ENCODE results near the gene FGF14. TPM values are rescaled to one million over a fixed set of nuclear protein-coding genes. Genes with fewer than 3 reads are reported as not detected.

Gene FGF14
- total and polyA plus RNA-seq, 2 donors = 0.20 to 4.5 TPM

GRCh38 chr13:102392481-102393209, 9.2 kb downstream of the FGF14 start:
- Histone ChIP-seq H3K27ac (ENCODE audit: low read depth) (no peak overlapping the region), H3K36me3 (ENCODE audit: insufficient read depth) (no peaks in the 10 kb centered on the region), H3K4me1 (ENCODE audit: insufficient read depth) (no peaks in the 10 kb centered on the region), H3K4me3 (ENCODE audit: low read depth, low read length) (no peak overlapping the region)
- WGBS = 74% methylated on average over 7 of the region's 7 CpGs
- no peak for DNase-seq (ENCODE audit: extremely low spot score)

GRCh38 chr13:102386461-102386860, 15.4 kb downstream of the FGF14 start:
- no peak for DNase-seq (ENCODE audit: extremely low spot score)
- H3K4me3 ChIP-seq (ENCODE audit: low read depth, low read length) = no peak overlapping the region
- 50% methylated on average over 5 of the region's 5 CpGs for WGBS
- no peaks in the 10 kb centered on the region for H3K4me1 ChIP-seq (ENCODE audit: insufficient read depth)
- H3K36me3 ChIP-seq (ENCODE audit: insufficient read depth) = no peaks in the 10 kb centered on the region
- no peak overlapping the region for H3K27ac ChIP-seq (ENCODE audit: low read depth)

DNA sequence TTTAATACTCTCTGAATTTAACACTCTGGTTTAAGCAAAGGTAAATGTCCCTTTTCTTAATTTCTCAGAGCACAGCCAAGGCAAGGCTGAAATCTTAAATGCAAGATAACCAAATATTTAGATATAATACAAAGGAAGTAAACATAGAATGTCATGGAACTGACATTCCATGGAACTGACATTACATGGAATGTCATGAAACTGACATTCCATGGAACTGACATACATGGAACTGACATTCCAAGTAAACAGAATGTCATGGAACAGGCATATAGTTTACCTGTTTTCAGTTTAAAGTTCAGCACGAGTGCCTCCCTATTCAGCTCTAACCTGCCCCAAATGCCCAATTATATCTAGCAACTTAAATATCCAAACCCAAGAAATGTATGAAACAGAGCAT, 21.8 kb downstream of the FGF14 start:
- H3K36me3 ChIP-seq (ENCODE audit: insufficient read depth) = no peaks in the 10 kb centered on the region
- no peak overlapping the region for H3K4me3 ChIP-seq (ENCODE audit: low read depth, low read length)
- H3K4me1 ChIP-seq (ENCODE audit: insufficient read depth) = no peaks in the 10 kb centered on the region
- no peak overlapping the region for H3K27ac ChIP-seq (ENCODE audit: low read depth)
- WGBS = 67% methylated on average over 1 of the region's 1 CpG
- no peak for DNase-seq (ENCODE audit: extremely low spot score)

GRCh38 chr13:102376318-102376717, 25.5 kb downstream of the FGF14 start:
- 91% methylated on average over 1 of the region's 1 CpG for WGBS
- no peak overlapping the region for H3K27ac ChIP-seq (ENCODE audit: low read depth)
- no peak for DNase-seq (ENCODE audit: extremely low spot score)

GRCh38 chr13:102374726-102375125, 27.1 kb downstream of the FGF14 start:
- Histone ChIP-seq H3K4me1 (ENCODE audit: insufficient read depth) (no peaks in the 10 kb centered on the region), H3K27ac (ENCODE audit: low read depth) (no peak overlapping the region), H3K4me3 (ENCODE audit: low read depth, low read length) (no peak overlapping the region), H3K36me3 (ENCODE audit: insufficient read depth) (no peaks in the 10 kb centered on the region)
- no peak for DNase-seq (ENCODE audit: extremely low spot score)
- 72% methylated on average over 1 of the region's 1 CpG for WGBS

More at GRCh38 chr13:102376318-102376717, 25.5 kb downstream of the FGF14 start:
- Histone ChIP-seq H3K36me3 (ENCODE audit: insufficient read depth) (no peaks in the 10 kb centered on the region), H3K4me3 (ENCODE audit: low read depth, low read length) (no peak overlapping the region), H3K4me1 (ENCODE audit: insufficient read depth) (no peaks in the 10 kb centered on the region)

DNA sequence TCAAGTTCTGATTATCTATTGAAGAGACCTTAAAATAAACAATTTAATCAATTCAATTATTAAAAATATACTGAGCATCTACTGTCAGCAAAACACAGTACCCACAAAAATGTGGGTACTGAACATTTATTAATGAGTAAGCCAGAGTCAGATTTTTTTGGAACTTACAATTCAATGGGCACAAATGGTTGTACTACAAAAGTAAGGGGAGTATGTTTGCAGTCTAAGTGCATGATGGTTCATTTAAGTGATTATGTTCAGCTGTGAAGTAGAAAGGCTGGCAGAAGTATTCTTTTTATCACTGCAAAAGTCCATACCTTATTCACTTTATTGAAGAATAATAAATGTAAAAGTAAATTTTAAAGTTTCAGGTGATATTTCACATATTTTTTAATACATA, 27.6 kb downstream of the FGF14 start:
- Histone ChIP-seq H3K27ac (ENCODE audit: low read depth) (no peak overlapping the region), H3K4me1 (ENCODE audit: insufficient read depth) (no peaks in the 10 kb centered on the region), H3K4me3 (ENCODE audit: low read depth, low read length) (no peak overlapping the region), H3K36me3 (ENCODE audit: insufficient read depth) (no peaks in the 10 kb centered on the region)
- DNase-seq (ENCODE audit: extremely low spot score) = no peak

GRCh38 chr13:102373221-102373620, 28.6 kb downstream of the FGF14 start:
- Histone ChIP-seq H3K27ac (ENCODE audit: low read depth) (no peak overlapping the region), H3K36me3 (ENCODE audit: insufficient read depth) (no peaks in the 10 kb centered on the region), H3K4me3 (ENCODE audit: low read depth, low read length) (no peak overlapping the region), H3K4me1 (ENCODE audit: insufficient read depth) (no peaks in the 10 kb centered on the region)
- DNase-seq (ENCODE audit: extremely low spot score) = no peak

DNA sequence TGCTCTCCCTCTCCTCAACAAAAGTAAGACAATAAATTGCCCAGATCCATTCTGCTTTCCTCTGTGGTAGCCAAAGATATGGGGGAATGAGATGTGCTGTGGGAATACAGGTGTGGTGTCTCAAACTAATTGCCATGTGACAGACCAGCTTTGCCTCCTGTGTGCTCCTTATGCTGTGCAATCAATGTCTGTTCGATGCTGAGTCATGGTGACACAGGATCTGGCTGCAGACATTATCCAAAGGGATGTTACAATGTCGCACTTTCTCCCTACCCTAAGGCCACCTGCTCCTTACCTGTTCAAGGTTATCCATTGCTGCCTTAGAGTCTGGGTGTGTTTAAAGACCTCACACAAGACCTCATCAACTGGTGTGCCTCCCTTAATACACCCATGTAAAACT, 32.5 kb downstream of the FGF14 start:
- Histone ChIP-seq H3K27ac (ENCODE audit: low read depth) (no peak overlapping the region), H3K4me1 (ENCODE audit: insufficient read depth) (no peaks in the 10 kb centered on the region), H3K36me3 (ENCODE audit: insufficient read depth) (no peaks in the 10 kb centered on the region), H3K4me3 (ENCODE audit: low read depth, low read length) (no peak overlapping the region)
- WGBS = 82% methylated on average over 2 of the region's 2 CpGs
- DNase-seq (ENCODE audit: extremely low spot score) = no peak

DNA sequence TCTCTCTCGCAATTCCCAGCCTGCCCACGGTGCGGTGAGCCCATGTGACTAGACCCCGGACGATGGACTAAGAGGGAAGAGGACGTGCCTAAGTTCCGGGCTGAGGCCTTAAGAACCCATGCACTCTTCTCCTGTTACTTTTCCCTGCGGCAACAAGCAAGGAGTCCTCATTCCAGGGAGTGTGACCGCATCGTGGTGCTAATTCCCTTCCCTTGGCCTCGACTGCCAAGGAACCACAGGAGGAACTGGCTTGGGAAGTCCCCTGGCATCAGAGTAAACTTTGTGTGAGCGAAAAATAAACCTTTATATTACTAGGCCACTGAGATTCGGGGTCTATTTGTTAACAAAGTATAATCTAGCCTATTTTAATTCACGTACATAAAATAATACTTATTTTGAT, 34.0 kb downstream of the FGF14 start:
- Histone ChIP-seq H3K4me3 (ENCODE audit: low read depth, low read length) (no peak overlapping the region), H3K4me1 (ENCODE audit: insufficient read depth) (no peaks in the 10 kb centered on the region), H3K36me3 (ENCODE audit: insufficient read depth) (no peaks in the 10 kb centered on the region), H3K27ac (ENCODE audit: low read depth) (no peak overlapping the region)
- 90% methylated on average over 14 of the region's 14 CpGs for WGBS
- no peak for DNase-seq (ENCODE audit: extremely low spot score)

- H3K36me3 ChIP-seq (ENCODE audit: insufficient read depth) = no peaks in the 10 kb centered on the region
- H3K4me3 ChIP-seq (ENCODE audit: low read depth, low read length) = no peak overlapping the region
- no peak overlapping the region for H3K27ac ChIP-seq (ENCODE audit: low read depth)
- no peak for DNase-seq (ENCODE audit: extremely low spot score)
- H3K4me1 ChIP-seq (ENCODE audit: insufficient read depth) = no peaks in the 10 kb centered on the region
- WGBS = 92% methylated on average over 2 of the region's 2 CpGs
Measured at GRCh38 chr13:102361113-102361512, 40.7 kb downstream of the FGF14 start.

DNA sequence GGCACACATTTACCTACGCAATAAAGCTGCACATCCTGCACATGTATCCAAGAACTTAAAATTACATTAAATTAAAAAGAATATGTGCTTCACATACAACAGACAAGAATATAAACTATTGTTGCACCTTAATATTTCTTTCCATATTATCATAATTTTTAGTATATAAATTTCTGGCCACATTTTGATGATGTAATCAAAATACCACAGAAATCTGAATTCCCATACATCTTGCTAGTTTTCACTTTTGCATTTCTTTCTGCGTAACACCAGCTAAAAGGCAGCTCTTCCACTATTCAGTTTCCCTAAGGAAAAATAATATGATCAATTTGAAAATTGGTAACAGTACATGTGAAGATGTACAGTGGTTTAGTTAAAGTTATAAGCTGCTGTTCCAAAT, 42.6 kb downstream of the FGF14 start:
- Histone ChIP-seq H3K4me3 (ENCODE audit: low read depth, low read length) (no peak overlapping the region), H3K36me3 (ENCODE audit: insufficient read depth) (no peaks in the 10 kb centered on the region), H3K27ac (ENCODE audit: low read depth) (no peak overlapping the region), H3K4me1 (ENCODE audit: insufficient read depth) (no peaks in the 10 kb centered on the region)
- DNase-seq (ENCODE audit: extremely low spot score) = no peak
- 95% methylated on average over 2 of the region's 2 CpGs for WGBS

GRCh38 chr13:102355251-102355650, 46.6 kb downstream of the FGF14 start:
- 86% methylated on average over 3 of the region's 3 CpGs for WGBS
- H3K36me3 ChIP-seq (ENCODE audit: insufficient read depth) = no peaks in the 10 kb centered on the region
- no peak overlapping the region for H3K4me3 ChIP-seq (ENCODE audit: low read depth, low read length)
- no peaks in the 10 kb centered on the region for H3K4me1 ChIP-seq (ENCODE audit: insufficient read depth)
- no peak for DNase-seq (ENCODE audit: extremely low spot score)
- H3K27ac ChIP-seq (ENCODE audit: low read depth) = no peak overlapping the region

GRCh38 chr13:102354011-102354410, 47.8 kb downstream of the FGF14 start:
- no peaks in the 10 kb centered on the region for H3K36me3 ChIP-seq (ENCODE audit: insufficient read depth)
- WGBS = 68% methylated on average over 1 of the region's 1 CpG
- no peak for DNase-seq (ENCODE audit: extremely low spot score)
- no peak overlapping the region for H3K4me3 ChIP-seq (ENCODE audit: low read depth, low read length)
- H3K4me1 ChIP-seq (ENCODE audit: insufficient read depth) = no peaks in the 10 kb centered on the region
- no peak overlapping the region for H3K27ac ChIP-seq (ENCODE audit: low read depth)

DNA sequence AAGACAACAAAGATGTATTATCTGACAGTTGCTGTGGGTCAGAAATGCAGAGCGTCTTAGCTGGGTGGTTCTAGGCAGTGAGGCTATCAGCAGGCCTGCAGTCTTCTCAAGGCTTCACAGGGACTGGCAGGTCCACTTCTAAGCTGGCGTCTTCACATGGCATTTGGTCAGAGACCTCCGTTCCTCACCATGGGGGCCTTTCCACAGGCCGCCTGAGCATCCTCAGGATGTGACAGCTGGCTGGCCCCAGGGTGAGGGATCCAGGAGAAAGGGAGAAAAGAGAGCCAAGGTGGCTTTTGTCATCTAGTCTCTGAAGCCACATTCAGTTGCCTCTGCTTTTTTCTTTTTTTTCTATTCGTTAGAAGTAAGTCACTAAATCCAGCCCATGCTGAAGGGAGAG, 50.3 kb downstream of the FGF14 start:
- H3K36me3 ChIP-seq (ENCODE audit: insufficient read depth) = no peaks in the 10 kb centered on the region
- WGBS = 81% methylated on average over 5 of the region's 5 CpGs
- no peaks in the 10 kb centered on the region for H3K4me1 ChIP-seq (ENCODE audit: insufficient read depth)
- H3K27ac ChIP-seq (ENCODE audit: low read depth) = no peak overlapping the region
- DNase-seq (ENCODE audit: extremely low spot score) = no peak
- no peak overlapping the region for H3K4me3 ChIP-seq (ENCODE audit: low read depth, low read length)

GRCh38 chr13:102347490-102347889, 54.4 kb downstream of the FGF14 start:
- Histone ChIP-seq H3K4me3 (ENCODE audit: low read depth, low read length) (no peak overlapping the region), H3K27ac (ENCODE audit: low read depth) (no peak overlapping the region)
- WGBS = 69% methylated on average over 7 of the region's 7 CpGs

More at GRCh38 chr13:102347490-102347889, 54.4 kb downstream of the FGF14 start:
- no peak for DNase-seq (ENCODE audit: extremely low spot score)
- H3K4me1 ChIP-seq (ENCODE audit: insufficient read depth) = no peaks in the 10 kb centered on the region
- no peaks in the 10 kb centered on the region for H3K36me3 ChIP-seq (ENCODE audit: insufficient read depth)

All from urinary bladder (tissue), 4 donors.